Middle frontal gyrus (tissue), 1 donor: Measurements from ENCODE around the gene RHOBTB3.
A peak's percentile ranks its signal among the peaks of the same experiment; 100 is the strongest.
"Not testable (repeated sequence)": the region's sequence is repeated elsewhere in the genome, so short reads cannot be mapped to it uniquely, and the experiment has no call there.

Experiments used
- DNase-seq: peaks from one replicate; pipeline ENCODE4 v3.0.0-alpha.2; 2015; ENCODE audit warnings: low spot score; ENCODE audit errors: extremely low spot score

RHOBTB3 gene, protein sequence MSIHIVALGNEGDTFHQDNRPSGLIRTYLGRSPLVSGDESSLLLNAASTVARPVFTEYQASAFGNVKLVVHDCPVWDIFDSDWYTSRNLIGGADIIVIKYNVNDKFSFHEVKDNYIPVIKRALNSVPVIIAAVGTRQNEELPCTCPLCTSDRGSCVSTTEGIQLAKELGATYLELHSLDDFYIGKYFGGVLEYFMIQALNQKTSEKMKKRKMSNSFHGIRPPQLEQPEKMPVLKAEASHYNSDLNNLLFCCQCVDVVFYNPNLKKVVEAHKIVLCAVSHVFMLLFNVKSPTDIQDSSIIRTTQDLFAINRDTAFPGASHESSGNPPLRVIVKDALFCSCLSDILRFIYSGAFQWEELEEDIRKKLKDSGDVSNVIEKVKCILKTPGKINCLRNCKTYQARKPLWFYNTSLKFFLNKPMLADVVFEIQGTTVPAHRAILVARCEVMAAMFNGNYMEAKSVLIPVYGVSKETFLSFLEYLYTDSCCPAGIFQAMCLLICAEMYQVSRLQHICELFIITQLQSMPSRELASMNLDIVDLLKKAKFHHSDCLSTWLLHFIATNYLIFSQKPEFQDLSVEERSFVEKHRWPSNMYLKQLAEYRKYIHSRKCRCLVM

DNA sequence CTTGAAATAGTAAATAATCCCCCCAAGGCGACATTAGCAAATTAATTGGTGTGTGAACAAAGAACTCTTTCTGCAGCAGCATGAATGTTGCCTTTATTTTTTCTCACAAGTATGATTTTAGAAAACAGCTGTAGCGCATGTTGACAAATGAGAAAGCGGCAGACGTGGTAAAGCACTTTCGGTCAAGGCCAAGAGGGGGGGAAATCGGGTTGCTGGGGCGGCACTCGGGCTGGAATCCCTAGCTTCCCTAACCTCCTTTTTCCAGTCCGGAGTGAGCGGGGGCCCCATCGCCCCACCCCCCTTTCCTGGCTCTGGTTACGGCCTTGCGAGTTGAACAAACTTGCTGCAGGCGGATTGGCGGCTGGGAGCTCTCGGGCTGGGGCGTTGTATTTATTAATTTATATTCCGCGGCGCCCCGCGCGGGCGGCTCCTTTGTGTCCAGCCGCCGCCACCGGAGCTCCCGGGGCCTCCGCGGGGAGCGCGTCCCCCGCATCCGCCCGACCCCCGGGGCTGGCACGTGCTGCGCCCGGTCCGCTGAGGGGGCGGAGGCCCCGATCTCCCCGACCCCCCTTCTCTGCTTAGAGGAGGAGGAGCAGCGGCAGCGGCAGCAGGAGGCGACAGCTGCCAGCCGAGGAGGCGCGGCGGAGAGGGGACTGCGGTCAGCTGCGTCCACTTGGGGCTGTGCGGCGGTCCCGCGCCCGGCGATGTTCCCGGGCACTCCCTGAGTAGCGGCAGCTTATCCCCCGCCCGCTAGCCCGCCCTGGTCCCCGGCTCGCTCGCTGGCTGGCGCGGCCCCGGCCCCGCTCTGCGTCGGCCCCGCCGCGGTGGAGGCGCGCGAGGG lies at the start of gene RHOBTB3:
RHOBTB3 (plus strand) TSS at position 607 of the 841 bp plus-strand sequence. CDS start 347 bp downstream, outside the sequence.
- peak; percentile 55 for DNase-seq

DNA sequence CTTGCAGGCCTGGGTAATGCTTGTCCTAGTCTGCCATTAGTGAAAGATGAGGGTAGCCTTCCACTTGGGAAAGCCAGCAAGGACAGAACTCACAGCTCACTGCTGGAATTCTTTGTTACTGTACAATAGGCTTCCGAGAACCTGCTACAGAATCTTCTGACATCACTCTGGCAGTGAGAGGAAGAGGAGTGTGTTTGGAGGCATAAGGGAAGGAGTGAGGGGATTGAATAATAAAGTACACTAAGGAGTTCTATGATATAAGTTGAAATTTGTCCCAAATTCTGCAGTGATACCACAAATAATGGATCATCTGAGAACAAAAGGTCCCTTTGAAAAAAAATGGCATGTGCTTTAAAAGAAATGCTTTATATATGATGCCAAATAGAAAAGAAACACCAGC lies 48.2 kb upstream of the RHOBTB3 start, which contains the start of gene SPATA9:
SPATA9 (minus strand) TSS at position 101 of the 400 bp plus-strand sequence. CDS start 137 bp downstream, outside the sequence.
- DNase-seq: no peak

DNA sequence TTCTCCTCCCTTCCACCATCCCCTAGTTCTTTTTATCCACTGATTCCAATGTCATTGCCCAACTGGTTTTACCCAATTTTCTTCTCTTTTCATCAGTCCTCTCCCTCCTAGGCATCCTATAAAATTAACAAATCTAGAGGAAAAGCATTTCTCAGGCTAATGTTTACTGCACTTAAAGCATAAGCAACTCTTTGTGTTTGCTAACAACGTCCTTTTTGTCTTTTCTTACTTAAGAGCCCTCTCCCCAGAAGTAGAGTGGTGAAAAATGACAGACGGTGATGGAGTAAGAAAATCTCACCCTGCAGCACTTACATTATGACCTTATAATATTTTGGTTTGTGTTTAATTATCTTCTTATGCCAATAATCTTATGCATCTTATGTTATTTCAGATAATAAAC lies 46.8 kb upstream of the RHOBTB3 start:
- DNase-seq: no peak

DNA sequence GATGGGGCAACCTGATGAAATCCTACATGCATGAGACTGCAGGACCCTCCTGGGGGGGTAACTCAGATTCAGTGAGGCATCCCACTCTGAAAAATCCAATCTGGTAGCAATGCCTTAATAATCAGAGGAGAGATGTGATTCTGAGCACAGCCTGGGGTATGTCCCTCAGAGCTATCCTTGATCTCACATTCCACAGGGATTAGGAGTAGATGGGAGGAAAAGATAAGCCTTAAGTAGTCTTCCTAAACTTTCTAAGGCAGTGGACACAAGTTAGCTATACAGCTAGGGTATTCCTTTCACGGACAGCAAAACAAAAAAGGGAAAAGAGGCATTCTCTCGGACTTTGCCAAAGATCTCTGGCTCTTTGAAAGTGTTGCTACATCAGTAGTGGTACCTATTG lies 44.5 kb upstream of the RHOBTB3 start:
- no peak for DNase-seq

DNA sequence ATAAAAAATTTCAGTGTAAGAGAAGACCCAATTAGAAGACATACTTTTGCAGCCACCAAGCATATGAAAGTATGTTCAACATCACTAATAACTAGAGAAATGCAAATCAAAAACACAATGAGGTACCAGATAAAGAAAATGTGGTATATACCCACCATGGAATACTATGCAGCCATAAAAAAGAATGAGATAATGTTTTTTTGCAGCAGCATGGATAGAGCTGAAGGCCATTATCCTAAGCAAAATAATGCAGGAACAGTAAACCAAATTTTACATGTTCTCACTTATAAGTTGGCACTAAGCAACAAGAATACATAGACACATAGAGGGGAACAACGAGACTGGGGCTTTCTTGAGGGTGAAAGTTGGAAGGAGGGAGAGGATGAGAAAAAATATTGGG lies 41.5 kb upstream of the RHOBTB3 start:
- no peak for DNase-seq

DNA sequence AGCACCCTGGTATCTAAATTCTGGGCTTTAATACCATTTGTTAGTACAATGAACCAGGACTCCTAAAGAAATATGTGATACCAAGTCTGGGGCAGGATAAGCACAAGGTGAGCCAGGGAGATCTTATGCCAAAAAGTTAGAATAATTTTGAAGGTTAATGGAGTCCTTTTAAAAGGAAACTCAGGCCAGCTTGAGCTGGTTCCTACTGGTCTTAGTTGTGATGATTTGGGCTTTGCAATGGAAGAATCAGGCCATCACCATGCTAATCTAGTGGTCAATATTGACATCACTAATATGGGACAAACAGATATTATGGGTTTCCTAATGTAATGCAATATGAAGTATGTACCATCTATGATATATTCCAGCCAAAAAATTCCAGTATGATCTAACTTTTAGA lies 40.8 kb upstream of the RHOBTB3 start:
- DNase-seq: no peak

DNA sequence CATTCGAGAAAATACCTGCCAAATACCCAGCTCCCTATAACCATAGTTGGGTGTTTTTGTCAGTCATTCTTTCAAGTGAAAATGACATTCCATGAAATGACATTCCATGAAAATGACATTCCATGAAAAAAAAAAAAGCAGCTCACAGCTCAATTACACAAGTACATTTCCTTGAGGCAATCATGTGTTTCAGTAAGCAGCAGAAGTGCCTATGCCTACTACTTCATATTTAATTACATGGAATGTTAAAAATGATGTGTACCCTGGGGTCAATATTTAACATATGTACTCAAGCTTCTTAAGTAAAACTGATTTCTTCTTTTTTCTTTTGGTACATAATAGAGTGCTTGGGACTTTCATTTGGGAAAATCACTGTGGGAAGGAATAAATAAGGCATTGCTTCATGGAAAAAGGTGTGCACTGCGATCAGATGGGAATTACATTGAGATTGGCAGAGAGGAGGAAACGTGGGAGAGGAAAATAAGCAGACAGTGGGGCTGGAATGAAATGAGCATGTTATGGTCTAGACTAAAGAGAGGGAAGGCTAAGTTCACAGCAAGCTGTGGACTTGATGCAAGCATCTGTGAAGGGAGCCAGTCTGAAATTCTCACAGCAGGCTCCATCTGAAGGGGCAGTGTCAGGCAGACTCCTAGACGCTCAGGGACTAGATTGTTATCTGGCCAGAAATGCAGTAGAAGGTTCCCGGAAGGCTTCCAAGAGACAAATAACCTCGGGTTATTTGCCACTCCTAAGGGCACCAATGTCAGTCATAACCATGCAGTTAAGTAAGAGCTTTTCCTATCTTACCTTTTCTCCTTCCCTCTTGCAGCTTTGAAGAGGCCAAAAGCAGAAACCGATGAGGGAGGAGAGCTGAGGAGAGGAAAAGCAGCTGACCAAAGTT lies 33.1 kb upstream of the RHOBTB3 start:
- no peak for DNase-seq

DNA sequence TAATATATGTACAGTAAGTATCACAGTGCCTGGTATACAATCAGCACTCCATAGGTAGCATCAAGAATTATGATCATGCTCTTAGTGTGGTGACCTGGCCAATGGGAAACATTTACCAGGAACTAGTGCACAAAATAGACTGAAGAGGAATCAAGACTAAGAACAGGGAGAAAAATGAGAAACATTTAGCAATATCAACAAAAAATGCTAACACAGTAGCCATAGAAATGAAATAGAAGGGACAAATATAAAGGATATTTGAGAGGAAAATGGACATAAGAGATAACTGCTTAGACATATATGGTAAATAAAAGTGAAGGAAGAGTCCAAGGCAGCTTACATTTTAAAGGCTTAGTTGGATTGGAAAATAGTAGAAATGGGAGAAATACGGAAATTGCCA lies 31.8 kb upstream of the RHOBTB3 start:
- no peak for DNase-seq

DNA sequence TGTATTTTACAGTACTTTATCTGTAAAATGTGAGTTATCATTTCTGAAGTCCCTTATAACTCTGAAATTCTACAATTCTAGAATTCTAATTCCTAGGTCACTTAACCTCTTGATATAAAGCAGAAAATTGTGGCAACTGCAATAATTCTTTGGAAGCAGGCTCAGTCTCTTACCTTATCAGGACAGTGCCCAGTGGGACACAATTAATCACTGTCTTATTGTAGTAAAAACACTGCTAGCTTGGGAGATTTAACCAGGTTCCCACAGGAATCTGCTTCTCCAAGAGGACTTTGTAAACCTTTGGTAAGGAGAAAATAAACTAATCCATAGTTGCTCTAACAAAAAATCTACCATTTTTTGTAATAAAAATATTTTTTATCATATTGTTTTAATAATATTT lies 30.1 kb upstream of the RHOBTB3 start:
- DNase-seq: no peak

DNA sequence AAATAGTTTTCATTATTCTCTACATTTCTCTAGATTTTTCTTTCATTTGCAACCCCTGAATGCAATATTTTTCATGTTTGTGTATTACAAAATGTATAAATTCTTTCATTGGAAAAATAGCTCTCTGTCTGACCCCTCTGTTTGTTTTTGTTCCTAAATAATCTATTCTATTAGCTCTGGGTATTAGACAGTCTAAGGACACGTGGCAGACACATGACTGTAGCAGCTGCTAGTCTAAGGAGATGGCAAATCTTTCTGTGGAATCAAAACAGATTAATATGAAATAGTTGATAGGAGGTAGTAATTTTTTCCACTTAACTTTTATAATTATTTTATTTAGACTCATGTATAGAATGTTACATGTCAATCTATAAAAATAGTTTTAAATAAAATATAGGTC lies 27.0 kb upstream of the RHOBTB3 start:
- DNase-seq: no peak

DNA sequence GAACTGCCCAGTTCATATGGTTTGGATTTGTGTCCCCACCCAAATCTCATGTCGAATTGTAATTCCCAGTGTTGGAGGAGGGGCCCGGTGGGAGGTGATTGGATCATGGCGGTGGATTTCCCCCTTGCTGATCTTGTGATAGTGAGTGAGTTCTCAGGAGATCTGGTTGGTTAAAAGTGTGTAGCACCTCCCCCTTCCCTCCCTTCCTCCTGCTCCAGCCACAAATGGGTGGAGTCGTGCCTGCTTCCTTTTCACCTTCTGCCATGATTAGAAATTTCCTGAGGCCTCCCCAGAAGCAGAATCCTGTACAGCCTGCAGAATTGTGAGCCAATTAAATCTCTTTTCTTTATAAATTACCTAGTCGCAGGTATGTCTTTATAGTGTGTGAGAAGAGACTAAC lies 24.9 kb upstream of the RHOBTB3 start:
- DNase-seq: not testable (repeated sequence)

DNA sequence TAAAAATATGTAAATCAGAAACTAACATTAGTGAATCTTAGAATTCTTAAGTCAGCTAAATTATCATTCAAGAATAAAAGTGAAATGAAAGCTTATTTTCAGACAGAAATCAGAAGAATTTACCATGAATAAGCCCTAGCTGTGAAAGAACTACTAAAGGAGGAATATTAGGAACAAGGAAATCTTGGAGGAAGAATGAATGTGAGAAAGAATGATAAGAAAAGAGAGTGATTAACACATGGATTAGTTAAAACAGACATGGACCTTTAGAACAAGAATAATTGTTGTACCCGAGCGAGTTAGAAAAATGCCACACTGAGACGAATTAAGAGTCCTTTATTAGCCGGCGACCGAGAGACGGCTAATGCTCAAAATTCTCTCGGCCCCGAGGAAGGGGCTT lies 24.1 kb upstream of the RHOBTB3 start:
- DNase-seq: no peak

DNA sequence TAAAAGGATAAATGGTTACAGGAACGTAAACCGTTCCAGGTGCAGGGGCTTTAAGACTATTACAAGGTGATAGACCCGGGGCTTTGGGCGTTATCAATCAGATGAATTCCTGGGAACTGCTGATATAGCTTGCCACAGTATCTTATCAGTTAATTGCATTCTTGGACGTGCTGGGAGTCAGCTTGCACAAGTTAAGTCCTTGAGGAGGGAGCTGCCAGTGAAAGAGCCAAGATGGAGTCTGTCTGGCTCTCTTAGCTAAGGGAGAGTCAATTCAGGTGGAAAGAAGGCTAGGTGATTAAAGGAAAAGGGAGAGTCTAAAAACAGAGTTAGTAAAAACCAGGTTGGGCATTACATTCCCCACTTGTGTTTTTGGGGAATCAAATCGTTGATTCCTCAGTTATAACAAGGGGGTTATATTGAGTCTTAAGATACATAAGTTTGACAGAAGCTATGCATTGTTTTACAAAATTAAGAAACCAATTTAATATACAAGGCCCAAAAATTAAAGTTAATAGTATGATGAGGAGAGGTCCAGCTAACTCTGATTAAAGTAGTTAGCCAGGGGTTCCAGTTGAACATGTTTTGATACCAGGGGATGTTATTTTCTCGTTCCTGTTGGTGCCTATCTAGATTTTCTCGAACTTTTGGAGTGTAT lies 23.5 kb upstream of the RHOBTB3 start:
- DNase-seq: not testable (repeated sequence)

DNA sequence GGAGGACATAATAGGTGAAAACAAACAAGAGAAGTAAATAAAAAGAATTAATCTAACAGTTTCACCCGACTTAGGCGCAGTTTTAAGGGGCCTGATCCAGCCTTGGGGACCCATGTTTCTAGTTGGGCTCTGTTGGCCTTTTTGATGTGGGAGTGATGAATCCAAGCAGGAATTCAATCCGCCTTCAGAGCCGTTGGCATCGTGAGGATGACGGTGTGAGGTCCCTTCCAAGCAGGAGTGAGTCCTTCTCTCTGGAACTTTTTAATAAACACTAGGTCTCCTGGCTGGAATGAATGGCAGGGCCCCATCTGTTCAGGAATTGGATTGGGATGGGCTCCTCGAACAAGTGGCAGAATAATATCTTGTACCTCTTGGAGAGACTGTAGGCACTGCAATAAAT lies 22.3 kb upstream of the RHOBTB3 start:
- DNase-seq: no peak

DNA sequence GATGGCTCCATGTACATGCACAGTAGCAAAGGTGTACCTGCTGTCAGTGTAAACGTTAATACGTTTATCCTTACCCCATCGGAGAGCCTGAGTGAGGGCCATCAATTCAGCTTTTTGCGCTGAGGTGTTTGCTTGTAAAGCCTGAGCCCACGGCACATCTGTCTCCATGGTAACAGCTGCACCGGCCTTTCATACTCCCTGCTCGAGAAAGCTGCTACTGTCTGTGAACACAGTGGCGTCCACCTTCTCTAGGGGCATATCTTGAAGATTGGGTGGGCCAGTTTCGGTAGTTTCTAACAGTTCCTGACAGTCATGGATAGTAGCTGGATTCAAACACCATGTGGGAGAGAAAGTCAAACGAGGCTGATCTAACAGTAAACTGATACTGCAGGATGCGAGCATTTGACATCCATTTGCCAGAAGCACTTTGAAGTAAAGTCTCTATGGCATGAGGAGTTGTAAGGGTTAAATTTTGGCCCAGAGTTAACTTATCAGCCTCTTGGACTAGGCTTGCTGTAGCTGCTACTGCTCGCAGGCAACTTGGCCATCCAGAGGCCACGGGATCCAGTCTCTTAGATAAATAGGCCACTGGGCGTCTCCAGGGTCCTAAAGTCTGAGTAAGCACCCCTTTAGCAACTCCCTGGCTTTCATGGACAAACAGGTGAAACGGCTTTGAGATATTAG lies 21.0 kb upstream of the RHOBTB3 start:
- DNase-seq: no peak

DNA sequence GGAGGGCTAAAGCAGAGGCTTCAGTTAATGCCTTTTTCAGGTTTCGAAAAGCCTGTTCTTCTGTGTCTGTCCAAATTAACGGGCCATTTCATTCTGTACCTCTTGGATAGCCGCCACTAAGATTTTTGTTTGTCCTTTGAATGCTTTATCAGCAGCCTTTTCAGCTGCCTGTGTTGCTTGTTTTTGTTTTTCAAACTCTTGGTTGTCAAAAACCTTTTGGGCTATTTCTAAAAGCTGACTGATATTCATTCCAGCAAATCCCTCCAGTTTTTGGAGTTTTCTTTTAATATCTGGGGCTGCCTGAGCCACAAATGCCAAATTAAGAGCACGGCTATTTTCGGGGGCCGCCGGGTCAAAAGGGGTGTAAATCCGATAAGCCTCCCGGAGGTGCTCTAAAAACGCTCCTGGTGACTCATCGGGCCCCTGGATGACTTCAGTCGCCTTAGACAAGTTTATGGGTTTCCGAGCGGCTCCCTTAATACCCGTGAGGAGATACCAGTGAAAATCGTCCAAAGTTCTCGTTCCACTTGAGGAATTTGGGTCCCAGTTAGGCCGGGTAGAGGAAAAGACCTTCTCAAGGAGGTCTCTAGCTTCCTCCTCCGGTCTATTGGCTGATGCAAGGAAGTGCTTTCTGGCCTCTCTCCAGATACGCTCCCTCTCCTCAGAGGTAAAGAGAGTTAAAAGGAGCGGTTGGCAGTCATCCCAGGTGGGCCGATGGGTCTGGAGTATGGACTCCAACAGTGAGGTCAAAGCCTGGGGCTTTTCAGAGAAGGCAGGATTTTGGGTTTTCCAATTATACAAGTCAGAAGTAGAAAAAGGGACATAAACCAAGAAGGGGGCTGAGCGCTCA lies 20.3 kb upstream of the RHOBTB3 start:
- not testable (repeated sequence) for DNase-seq

DNA sequence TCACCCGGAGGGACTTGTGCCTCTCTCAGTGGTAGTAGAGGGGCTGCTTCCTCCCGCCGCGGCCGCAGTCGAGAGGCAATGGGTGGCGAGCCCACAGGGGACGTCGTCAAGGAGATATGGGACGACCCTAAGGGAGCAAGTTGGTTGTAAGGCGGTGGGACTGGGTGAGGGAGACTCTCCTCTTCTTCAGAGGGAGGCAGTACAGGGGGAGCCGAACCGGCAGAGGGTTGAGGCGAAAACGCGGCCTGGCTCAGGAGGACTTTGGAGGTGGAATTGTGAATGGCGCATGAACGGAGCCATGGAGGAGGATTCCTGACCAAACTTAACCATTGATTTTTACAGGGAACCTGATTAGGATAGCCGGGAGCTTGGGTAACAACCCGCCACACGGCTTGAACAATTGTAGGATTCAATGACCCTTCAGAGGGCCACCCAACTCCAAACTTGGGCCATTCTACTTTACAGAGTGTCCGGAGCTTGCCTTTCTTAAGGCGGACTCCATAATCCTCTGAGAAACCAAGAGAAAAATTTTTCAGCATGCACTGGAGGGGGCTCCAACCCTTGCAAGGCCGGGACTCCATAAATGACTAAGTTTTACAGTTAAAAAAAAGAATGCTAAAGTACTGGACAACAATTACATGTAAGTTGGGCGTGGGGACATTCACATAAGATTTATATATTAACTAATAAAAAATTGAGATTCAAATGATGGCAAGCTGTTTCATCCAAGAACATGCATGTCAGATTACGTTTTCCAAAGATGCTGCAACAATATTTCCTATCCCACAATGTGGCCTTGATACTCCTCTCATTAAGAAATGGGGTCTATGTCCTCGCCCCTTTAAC lies 19.4 kb upstream of the RHOBTB3 start:
- no peak for DNase-seq
